ENCODE results near the gene ZNF423.
"Not testable (repeated sequence)": the region's sequence is repeated elsewhere in the genome, so short reads cannot be mapped to it uniquely, and the experiment has no call there.

The ZNF423 gene

DNA sequence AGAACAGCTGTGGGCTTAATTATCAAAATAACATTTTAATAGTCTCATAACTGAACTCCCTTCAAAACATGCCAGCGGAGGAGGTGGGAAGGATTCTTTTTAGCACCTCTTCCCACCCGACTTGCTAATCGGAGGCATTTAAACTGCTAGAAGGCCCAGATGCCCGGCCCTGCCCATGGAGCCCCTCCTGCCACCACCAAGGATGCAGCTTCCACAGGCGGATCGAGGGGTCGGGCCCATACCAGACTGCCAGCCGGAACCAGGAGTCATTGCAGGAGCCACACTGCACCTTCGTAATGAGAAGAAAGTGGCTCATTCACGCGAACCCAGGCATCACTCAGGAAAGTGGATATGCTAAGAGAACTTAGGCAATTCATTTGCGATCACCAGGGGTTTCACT lies 281.1 kb downstream of the ZNF423 start:
- no peak for DNase-seq (ENCODE audit: extremely low read depth, insufficient read length)
- TF ChIP-seq, protein P1, sequence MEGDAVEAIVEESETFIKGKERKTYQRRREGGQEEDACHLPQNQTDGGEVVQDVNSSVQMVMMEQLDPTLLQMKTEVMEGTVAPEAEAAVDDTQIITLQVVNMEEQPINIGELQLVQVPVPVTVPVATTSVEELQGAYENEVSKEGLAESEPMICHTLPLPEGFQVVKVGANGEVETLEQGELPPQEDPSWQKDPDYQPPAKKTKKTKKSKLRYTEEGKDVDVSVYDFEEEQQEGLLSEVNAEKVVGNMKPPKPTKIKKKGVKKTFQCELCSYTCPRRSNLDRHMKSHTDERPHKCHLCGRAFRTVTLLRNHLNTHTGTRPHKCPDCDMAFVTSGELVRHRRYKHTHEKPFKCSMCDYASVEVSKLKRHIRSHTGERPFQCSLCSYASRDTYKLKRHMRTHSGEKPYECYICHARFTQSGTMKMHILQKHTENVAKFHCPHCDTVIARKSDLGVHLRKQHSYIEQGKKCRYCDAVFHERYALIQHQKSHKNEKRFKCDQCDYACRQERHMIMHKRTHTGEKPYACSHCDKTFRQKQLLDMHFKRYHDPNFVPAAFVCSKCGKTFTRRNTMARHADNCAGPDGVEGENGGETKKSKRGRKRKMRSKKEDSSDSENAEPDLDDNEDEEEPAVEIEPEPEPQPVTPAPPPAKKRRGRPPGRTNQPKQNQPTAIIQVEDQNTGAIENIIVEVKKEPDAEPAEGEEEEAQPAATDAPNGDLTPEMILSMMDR (IDR thresholded peaks at IDR 0.05; ENCODE audit: insufficient read depth, low read length, poor library complexity, severe bottlenecking) = no peak

DNA sequence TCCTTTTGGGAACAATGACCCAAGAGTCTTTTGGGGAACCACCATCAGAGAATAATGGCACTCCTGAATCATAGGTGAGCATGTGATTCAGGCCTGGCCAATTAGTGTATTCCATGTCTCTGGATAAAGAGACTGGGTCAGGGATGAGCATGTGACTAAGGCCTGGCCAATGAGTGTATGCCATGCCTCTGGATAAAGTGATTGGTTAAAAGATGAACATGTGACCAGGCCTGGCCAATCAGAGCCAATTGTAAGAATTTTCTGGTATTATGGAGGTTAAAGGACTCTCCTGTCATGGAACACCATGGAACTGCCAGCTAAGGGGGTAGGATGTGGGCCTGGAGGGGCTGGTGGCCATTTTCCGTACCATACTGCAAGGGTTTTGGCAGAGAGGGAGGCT lies 288.0 kb downstream of the ZNF423 start:
- Histone ChIP-seq H3K27me3 (replicated peaks; ENCODE audit: control insufficient read depth, insufficient read depth, low read length) (no peaks in the 10 kb centered on the region; the same call in 1 of the 2 replicates), H3K4me3 (replicated peaks; ENCODE audit: low read depth, low read length) (no peak overlapping the region), H3K36me3 (ENCODE audit: control insufficient read depth, insufficient read depth, low read length) (no peaks in the 10 kb centered on the region)
- DNase-seq (ENCODE audit: extremely low read depth, insufficient read length) = no peak
- TF ChIP-seq, protein P1 (IDR thresholded peaks at IDR 0.05; ENCODE audit: insufficient read depth, low read length, poor library complexity, severe bottlenecking) = no peak

More for the DNA sequence above, 281.1 kb downstream of the ZNF423 start:
- no peaks in the 10 kb centered on the region for H3K36me3 ChIP-seq (ENCODE audit: control insufficient read depth, insufficient read depth, low read length)
- no peak overlapping the region for H3K4me3 ChIP-seq (replicated peaks; ENCODE audit: low read depth, low read length)
- H3K27me3 ChIP-seq (replicated peaks; ENCODE audit: control insufficient read depth, insufficient read depth, low read length) = no peaks in the 10 kb centered on the region

DNA sequence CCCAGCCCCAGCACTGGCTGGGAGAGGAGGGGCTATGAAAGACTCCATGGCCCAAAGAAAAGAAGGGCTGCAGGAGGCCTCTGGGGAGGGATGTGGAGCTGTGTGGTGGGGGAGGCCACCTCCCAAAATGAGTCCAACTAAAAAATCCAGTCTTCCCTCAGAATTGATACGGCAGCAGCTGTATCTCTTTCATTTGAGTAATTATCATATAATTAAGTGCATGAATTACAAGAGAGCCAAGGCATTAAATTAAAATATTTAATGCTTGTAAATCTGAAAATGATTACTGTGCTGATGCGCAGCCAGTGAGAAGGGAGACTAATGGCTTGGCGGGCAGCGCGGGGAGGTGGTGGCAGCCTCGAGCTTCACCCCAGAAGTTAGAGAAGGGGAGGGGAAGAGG lies 289.5 kb downstream of the ZNF423 start:
- DNase-seq (ENCODE audit: extremely low read depth, insufficient read length) = no peak
- Histone ChIP-seq H3K36me3 (ENCODE audit: control insufficient read depth, insufficient read depth, low read length) (no peaks in the 10 kb centered on the region), H3K4me3 (replicated peaks; ENCODE audit: low read depth, low read length) (no peak overlapping the region), H3K27me3 (replicated peaks; ENCODE audit: control insufficient read depth, insufficient read depth, low read length) (no peaks in the 10 kb centered on the region; the same call in 1 of the 2 replicates)
- TF ChIP-seq, protein P1 (IDR thresholded peaks at IDR 0.05; ENCODE audit: insufficient read depth, low read length, poor library complexity, severe bottlenecking) = no peak

DNA sequence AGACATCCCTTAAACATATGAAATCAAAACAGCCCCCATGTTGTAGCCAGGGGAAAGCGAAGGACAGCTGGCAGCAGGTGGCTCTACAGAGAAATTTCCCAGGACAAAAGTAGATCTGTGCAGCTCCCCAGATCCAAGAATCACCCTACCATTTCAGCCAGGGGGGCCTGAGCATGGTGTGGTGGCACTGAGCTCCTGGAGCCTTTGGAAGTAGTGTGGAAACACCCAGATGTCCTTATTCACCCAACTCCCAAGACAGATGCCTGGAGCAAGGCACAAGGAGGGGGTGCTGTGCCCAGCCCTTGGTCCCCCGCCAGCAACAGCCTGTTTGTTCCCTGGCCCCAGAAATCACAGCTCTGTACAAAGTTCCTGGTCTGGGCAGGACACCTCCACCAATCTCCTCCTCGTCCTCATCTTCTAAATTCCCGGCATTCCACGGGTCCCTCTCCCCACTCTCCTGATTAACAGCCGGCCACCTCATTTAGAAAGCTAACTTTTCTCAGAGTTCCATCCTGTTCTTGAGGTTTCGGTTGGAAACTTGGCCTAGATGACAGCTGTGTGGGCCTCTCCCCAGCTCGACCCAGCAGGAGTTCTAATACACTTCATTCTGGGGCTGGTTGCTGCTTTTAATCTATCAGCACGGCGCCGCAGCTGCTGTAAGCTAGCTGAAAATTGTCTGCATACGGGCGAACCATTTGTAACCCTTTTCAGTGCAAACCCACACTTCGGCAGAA lies 291.2 kb downstream of the ZNF423 start:
- no peak for DNase-seq (ENCODE audit: extremely low read depth, insufficient read length)
- Histone ChIP-seq H3K36me3 (ENCODE audit: control insufficient read depth, insufficient read depth, low read length) (no peaks in the 10 kb centered on the region), H3K4me3 (replicated peaks; ENCODE audit: low read depth, low read length) (no peak overlapping the region), H3K27me3 (replicated peaks; ENCODE audit: control insufficient read depth, insufficient read depth, low read length) (no peaks in the 10 kb centered on the region; the same call in 1 of the 2 replicates)
- TF ChIP-seq, protein P1 (IDR thresholded peaks at IDR 0.05; ENCODE audit: insufficient read depth, low read length, poor library complexity, severe bottlenecking) = no peak

DNA sequence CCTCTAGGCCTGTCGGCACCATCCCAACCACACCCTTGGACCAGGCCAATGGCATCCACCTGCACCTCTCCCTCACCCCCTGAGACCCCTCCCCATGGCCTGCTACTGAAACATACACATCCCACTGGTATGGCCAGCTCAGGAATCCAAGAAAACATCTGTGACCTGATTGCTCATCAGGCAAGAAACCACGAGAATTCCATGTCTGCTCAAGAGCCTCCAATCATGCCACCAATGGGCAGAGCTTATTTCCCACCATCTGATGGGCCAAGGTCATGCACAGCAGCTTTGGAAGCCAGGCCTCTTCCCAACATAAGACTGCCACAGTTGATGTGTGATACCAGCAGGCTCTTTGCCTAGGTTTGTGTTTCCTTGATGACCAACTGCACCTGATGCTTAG lies 292.2 kb downstream of the ZNF423 start:
- H3K4me3 ChIP-seq (replicated peaks; ENCODE audit: low read depth, low read length) = no peak overlapping the region
- H3K27me3 ChIP-seq (replicated peaks; ENCODE audit: control insufficient read depth, insufficient read depth, low read length) = no peaks in the 10 kb centered on the region; the same call in 1 of the 2 replicates
- no peaks in the 10 kb centered on the region for H3K36me3 ChIP-seq (ENCODE audit: control insufficient read depth, insufficient read depth, low read length)
- DNase-seq (ENCODE audit: extremely low read depth, insufficient read length) = no peak
- TF ChIP-seq, protein P1 (IDR thresholded peaks at IDR 0.05; ENCODE audit: insufficient read depth, low read length, poor library complexity, severe bottlenecking) = no peak

DNA sequence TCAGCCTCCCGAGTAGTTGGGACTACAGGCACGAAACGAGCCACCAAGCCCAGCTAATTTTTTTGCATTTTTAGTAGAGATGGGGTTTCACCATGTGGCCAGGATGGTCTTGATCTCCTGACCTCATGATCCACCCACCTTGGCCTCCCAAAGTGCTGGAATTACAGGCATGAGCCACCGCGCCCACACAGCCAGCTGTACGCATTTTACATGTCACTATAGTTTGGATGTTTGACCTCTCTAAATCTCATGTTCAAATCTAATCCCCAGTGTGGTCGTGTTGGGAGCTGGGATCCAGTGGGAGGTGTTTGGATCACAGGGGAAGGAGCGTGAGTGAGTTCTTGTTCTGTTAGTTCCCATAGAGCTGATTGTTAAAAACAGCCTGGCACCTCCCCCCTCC lies 293.0 kb downstream of the ZNF423 start:
- H3K36me3 ChIP-seq (ENCODE audit: control insufficient read depth, insufficient read depth, low read length); H3K27me3 ChIP-seq (replicated peaks; ENCODE audit: control insufficient read depth, insufficient read depth, low read length); DNase-seq (ENCODE audit: extremely low read depth, insufficient read length); H3K4me3 ChIP-seq (replicated peaks; ENCODE audit: low read depth, low read length): not testable (repeated sequence)
